Measurements from ENCODE around the gene TCP10L. TPM values are rescaled to one million over a fixed set of nuclear protein-coding genes. Genes with fewer than 3 reads are reported as not detected.
"Not testable (repeated sequence)": the region's sequence is repeated elsewhere in the genome, so short reads cannot be mapped to it uniquely, and the experiment has no call there.

Gene TCP10L
- under 1 TPM; 0.34 to 0.41 TPM for total RNA-seq
- 0.13 TPM for polyA plus RNA-seq (2013, experiment 1 of 2)
- 0.41 TPM for polyA plus RNA-seq (2013, experiment 2 of 2)
- 0 to 2.2 (median 0.07) reads per million in 172 experiments for total RNA-seq

- POLR2A ChIA-PET = no interaction called here
- H3K4me3 Mint-ChIP-seq = no peak within 1 kb of the TSS
- intact Hi-C loops (cut with DNase I, micrococcal nuclease) = no loop called here
Observed at GRCh38 chr21:32585042-32585710, at the start of gene TCP10L. TCP10L (minus strand) TSS chr21:32585523; CDS start chr21:32584304, 1,219 bp downstream.

GRCh38 chr21:32626621-32627196, 41.4 kb upstream of the TCP10L start:
- no peak overlapping the region for H3K4me3 ChIP-seq (ENCODE audit: low read length)
- intact Hi-C loops (cut with DNase I, micrococcal nuclease) = no loop called here
- DNase-seq (no peak), ATAC-seq (ENCODE audit: poor library complexity) (no peak)
- peaks cover 17% of the 10 kb centered on the region for H3K36me3 ChIP-seq (ENCODE audit: insufficient read depth, low read length)
- TF ChIP-seq CTCF (IDR thresholded peaks at IDR 0.05) = no peak
- H3K9me3 ChIP-seq (ENCODE audit: control insufficient read depth in 1 of 2, insufficient read depth in 1 of 2, low read length in 2 of 2) = no peaks in the 10 kb centered on the region
- Mint-ChIP-seq H3K9me3 (no peaks in the 10 kb centered on the region), H3K27ac (no peak overlapping the region), H3K4me3 (no peak overlapping the region), H3K4me1 (ENCODE audit: low read depth) (peaks cover 4% of the 10 kb centered on the region), H3K36me3 (ENCODE audit: low read depth) (peaks cover 28% of the 10 kb centered on the region), H3K27me3 (peaks cover 8% of the 10 kb centered on the region)
- H3K27ac ChIP-seq (ENCODE audit: low read depth in 1 of 2, low read length in 2 of 2) = no peak overlapping the region
- ChIA-PET POLR2A (no interaction called here), CTCF (interaction anchor here (1.4 kb wide), 1 partner anchor 26 kb away, joined by 5 read pairs; no protein-coding TSS in a partner anchor)
- H3K27me3 ChIP-seq (ENCODE audit: control insufficient read depth in 1 of 2, insufficient read depth in 2 of 2, low read length in 2 of 2) = no peaks in the 10 kb centered on the region
- H3K4me1 ChIP-seq (ENCODE audit: insufficient read depth, low read length) = no peaks in the 10 kb centered on the region

More at GRCh38 chr21:32585042-32585710, at the start of gene TCP10L:
- Histone ChIP-seq H3K27ac (ENCODE audit: low read depth in 1 of 2, low read length in 2 of 2) (no peak within 1 kb of the TSS), H3K27me3 (ENCODE audit: control insufficient read depth in 1 of 2, insufficient read depth in 2 of 2, low read length in 2 of 2) (no peaks in the 10 kb centered on the region), H3K4me1 (ENCODE audit: insufficient read depth, low read length) (no peaks in the 10 kb centered on the region), H3K4me3 (ENCODE audit: low read length) (no peak within 1 kb of the TSS), H3K36me3 (ENCODE audit: insufficient read depth, low read length) (no peaks in the 10 kb centered on the region), H3K9me3 (ENCODE audit: control insufficient read depth in 1 of 2, insufficient read depth in 1 of 2, low read length in 2 of 2) (peaks cover 0 to 5% of the 10 kb centered on the region in 2 experiments)
- CTCF ChIA-PET = no interaction called here
- Mint-ChIP-seq H3K36me3 (ENCODE audit: low read depth) (no peaks in the 10 kb centered on the region), H3K9me3 (no peaks in the 10 kb centered on the region), H3K27ac (no peak within 1 kb of the TSS), H3K27me3 (no peaks in the 10 kb centered on the region), H3K4me1 (ENCODE audit: low read depth) (no peaks in the 10 kb centered on the region)
- no peak for ATAC-seq (ENCODE audit: poor library complexity)
- no peak for DNase-seq
- no peak for TF ChIP-seq CTCF (IDR thresholded peaks at IDR 0.05)

GRCh38 chr21:32618218-32618617, 32.9 kb upstream of the TCP10L start:
- DNase-seq; POLR2A ChIA-PET; H3K4me1 Mint-ChIP-seq (ENCODE audit: low read depth); CTCF ChIA-PET; intact Hi-C loops (cut with DNase I, micrococcal nuclease); H3K27ac Mint-ChIP-seq; H3K27me3 ChIP-seq (ENCODE audit: control insufficient read depth in 1 of 2, insufficient read depth in 2 of 2, low read length in 2 of 2); H3K4me3 ChIP-seq (ENCODE audit: low read length); H3K36me3 ChIP-seq (ENCODE audit: insufficient read depth, low read length); H3K4me1 ChIP-seq (ENCODE audit: insufficient read depth, low read length); H3K36me3 Mint-ChIP-seq (ENCODE audit: low read depth); H3K9me3 Mint-ChIP-seq; H3K9me3 ChIP-seq (ENCODE audit: control insufficient read depth in 1 of 2, insufficient read depth in 1 of 2, low read length in 2 of 2); H3K27ac ChIP-seq (ENCODE audit: low read depth in 1 of 2, low read length in 2 of 2); H3K4me3 Mint-ChIP-seq; ATAC-seq (ENCODE audit: poor library complexity): not testable (repeated sequence)
- peaks cover 23% of the 10 kb centered on the region for H3K27me3 Mint-ChIP-seq

Measured in CD4-positive, alpha-beta T cell (primary cell).